GM23338 (cell line): ENCODE results near the gene SLC35F1. TPM values are rescaled to one million over a fixed set of nuclear protein-coding genes. Genes with fewer than 3 reads are reported as not detected.

Experiments used
- ATAC-seq: fragments of 200-7000 bp; cut with Tn5 transposase; 3 replicates; pipeline ENCODE4 v1.9.1; 2020
- DNase-seq: peaks from one replicate; pipeline ENCODE4 v3.0.0-alpha.2; 2015; ENCODE audit warnings: low spot score
- H2AFZ ChIP-seq: fragments of 200-600 bp; sonication (generic); 2 replicates; pipeline ENCODE4 v1.8.0; 2016; ENCODE audit warnings: antibody characterized with exemption, mild to moderate bottlenecking, moderate library complexity
- H3F3A ChIP-seq: fragments of 200-600 bp; sonication (generic); replicated peaks from 2 replicates; pipeline ENCODE4 v1.8.0; 2017; ENCODE audit warnings: antibody characterized with exemption, mixed run types, low read depth
- H3K27ac ChIP-seq: fragments of 200-600 bp; sonication (generic); 2 replicates; pipeline ENCODE4 v1.6.1; 2016; ENCODE audit warnings: low read depth
- H3K27me3 ChIP-seq: fragments of 200-600 bp; sonication (generic); 2 replicates; pipeline ENCODE4 v1.8.0; 2016; ENCODE audit warnings: mild to moderate bottlenecking, mixed run types, moderate library complexity; ENCODE audit not compliant: insufficient read depth
- H3K36me3 ChIP-seq: fragments of 200-600 bp; sonication (generic); 2 replicates; pipeline ENCODE4 v1.8.0; 2016; ENCODE audit warnings: mild to moderate bottlenecking; ENCODE audit not compliant: insufficient read depth
- H3K4me1 ChIP-seq: fragments of 200-600 bp; sonication (generic); 2 replicates; pipeline ENCODE4 v1.8.0; 2016; ENCODE audit warnings: mild to moderate bottlenecking, moderate library complexity; ENCODE audit not compliant: insufficient read depth
- H3K4me2 ChIP-seq: fragments of 200-600 bp; sonication (generic); 2 replicates; pipeline ENCODE4 v1.7.1; 2017; ENCODE audit warnings: mixed run types
- H3K4me3 ChIP-seq: fragments of 200-600 bp; sonication (generic); 2 replicates; pipeline ENCODE4 v1.6.1; 2016; ENCODE audit warnings: mixed run types
- H3K79me2 ChIP-seq: fragments of 200-600 bp; sonication (generic); replicated peaks from 2 replicates; pipeline ENCODE4 v1.8.0; 2017; ENCODE audit warnings: mild to moderate bottlenecking; ENCODE audit not compliant: insufficient read depth
- H3K9me2 ChIP-seq: fragments of 200-600 bp; sonication (generic); 2 replicates; pipeline ENCODE4 v1.8.0; 2017; ENCODE audit not compliant: insufficient read depth
- H4K20me1 ChIP-seq: fragments of 200-600 bp; sonication (generic); replicated peaks from 2 replicates; pipeline ENCODE4 v1.8.0; 2017; ENCODE audit warnings: mild to moderate bottlenecking; ENCODE audit not compliant: insufficient read depth
- H3K27ac Mint-ChIP-seq: 2 replicates; pipeline ENCODE4 v1.8.0; 2020; ENCODE audit warnings: inconsistent platforms, mild to moderate bottlenecking, moderate library complexity, mixed read lengths
- H3K27me3 Mint-ChIP-seq: 3 replicates; pipeline ENCODE4 v1.8.0; 2022; ENCODE audit warnings: low read depth, mild to moderate bottlenecking, moderate library complexity, mixed read lengths, inconsistent platforms; ENCODE audit not compliant: insufficient read depth, poor library complexity
- H3K36me3 Mint-ChIP-seq: 3 replicates; pipeline ENCODE4 v1.8.0; 2021; ENCODE audit warnings: low read depth, mild to moderate bottlenecking, inconsistent platforms, moderate library complexity, mixed read lengths
- H3K4me1 Mint-ChIP-seq: 3 replicates; pipeline ENCODE4 v1.8.0; 2020; ENCODE audit warnings: mild to moderate bottlenecking, inconsistent platforms, mixed read lengths
- H3K4me3 Mint-ChIP-seq: 3 replicates; pipeline ENCODE4 v1.8.0; 2021; ENCODE audit warnings: moderate library complexity, mild to moderate bottlenecking, inconsistent platforms, mixed read lengths
- H3K9me3 Mint-ChIP-seq: 3 replicates; pipeline ENCODE4 v1.8.0; 2020; ENCODE audit warnings: moderate library complexity, mild to moderate bottlenecking, inconsistent platforms, mixed read lengths
- CREB1 ChIP-seq: fragments of 250-450 bp; sonication (Bioruptor Pico); IDR thresholded peaks from 2 replicates; pipeline ENCODE4 v1.5.0; 2020; ENCODE audit warnings: low read depth, mild to moderate bottlenecking, moderate library complexity
- EZH2 ChIP-seq: fragments of 200-600 bp; sonication (generic); IDR thresholded peaks from one replicate; pipeline ENCODE4 v1.8.0; 2017; ENCODE audit warnings: antibody characterized with exemption, mild to moderate bottlenecking, low read depth; ENCODE audit not compliant: unreplicated experiment
- EZH2phosphoT487 ChIP-seq: fragments of 200-600 bp; sonication (generic); IDR thresholded peaks from one replicate; pipeline ENCODE4 v1.8.1; 2018; ENCODE audit warnings: antibody characterized with exemption; ENCODE audit not compliant: unreplicated experiment
- JUNB ChIP-seq: IDR thresholded peaks from one replicate; pipeline ENCODE4 v1.6.1; 2016; ENCODE audit warnings: antibody characterized with exemption; ENCODE audit not compliant: unreplicated experiment
- POLR2AphosphoS5 ChIP-seq: IDR thresholded peaks from 2 replicates; pipeline ENCODE4 v1.6.1; 2016; ENCODE audit warnings: antibody characterized with exemption, low read depth
- STAT1 ChIP-seq: IDR thresholded peaks from one replicate; pipeline ENCODE4 v1.6.1; 2016; ENCODE audit warnings: antibody characterized with exemption; ENCODE audit not compliant: unreplicated experiment
- ZNF114 ChIP-seq: fragments of 250-450 bp; sonication (Bioruptor Pico); IDR thresholded peaks from 2 replicates; pipeline ENCODE4 v1.5.0; 2020; ENCODE audit warnings: mild to moderate bottlenecking, moderate library complexity
- ZNF462 ChIP-seq: fragments of 250-450 bp; sonication (Bioruptor Pico); IDR thresholded peaks from 2 replicates; pipeline ENCODE4 v1.5.0; 2020; ENCODE audit warnings: mild to moderate bottlenecking, moderate library complexity
- polyA plus RNA-seq: library from polyadenylated mRNA; unstranded; fragments of >200 nt; fragmentation: Nextera tagmentation; extraction: Ambion mirVana; gene quantifications from 2 replicates; pipeline ENCODE4 v1.2.1, GENCODE V29; 2016
- total RNA-seq: library from RNA; depleted of rRNA; stranded (reverse); fragments of >200 nt; shearing (Covaris generic); gene quantifications from 2 replicates; pipeline ENCODE4 v1.2.3, GENCODE V29; 2014
- TF ChIP-seq, protein P1 (sequence below): IDR thresholded peaks from 2 replicates; pipeline ENCODE4 v1.6.1; 2016; ENCODE audit warnings: antibody characterized with exemption

Gene SLC35F1
- total and polyA plus RNA-seq, 2 experiments from 2014 or later, result 3.0 to 10.3 TPM

- TF ChIP-seq ZNF462 (CRISPR knock-in tag), result no peak
- no peak for TF ChIP-seq ZNF114 (CRISPR knock-in tag)
- TF ChIP-seq EZH2, result no peak
- TF ChIP-seq CREB1 (CRISPR knock-in tag), result no peak
- TF ChIP-seq, protein P1, sequence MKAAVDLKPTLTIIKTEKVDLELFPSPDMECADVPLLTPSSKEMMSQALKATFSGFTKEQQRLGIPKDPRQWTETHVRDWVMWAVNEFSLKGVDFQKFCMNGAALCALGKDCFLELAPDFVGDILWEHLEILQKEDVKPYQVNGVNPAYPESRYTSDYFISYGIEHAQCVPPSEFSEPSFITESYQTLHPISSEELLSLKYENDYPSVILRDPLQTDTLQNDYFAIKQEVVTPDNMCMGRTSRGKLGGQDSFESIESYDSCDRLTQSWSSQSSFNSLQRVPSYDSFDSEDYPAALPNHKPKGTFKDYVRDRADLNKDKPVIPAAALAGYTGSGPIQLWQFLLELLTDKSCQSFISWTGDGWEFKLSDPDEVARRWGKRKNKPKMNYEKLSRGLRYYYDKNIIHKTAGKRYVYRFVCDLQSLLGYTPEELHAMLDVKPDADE, result no peak
- no peak for TF ChIP-seq POLR2AphosphoS5
- TF ChIP-seq JUNB, result no peak
- TF ChIP-seq EZH2phosphoT487, result no peak
- no peak for TF ChIP-seq STAT1
- Histone ChIP-seq H3K27ac (no peak overlapping the region), H3K36me3 (no peaks in the 10 kb centered on the region), H4K20me1 (no peaks in the 10 kb centered on the region), H3K4me1 (0 out of 2 replicates have a peak, but pooled peaks cover 4% of the 10 kb centered on the region), H3K4me3 (no peak overlapping the region), H3K27me3 (no peaks in the 10 kb centered on the region), H3F3A (no peaks in the 10 kb centered on the region), H3K9me2 (no peaks in the 10 kb centered on the region), H3K79me2 (no peaks in the 10 kb centered on the region), H3K4me2 (no peak overlapping the region), H2AFZ (no peak overlapping the region)
- ATAC-seq, result no peak
- H3K27ac Mint-ChIP-seq, result no peak overlapping the region
- H3K36me3 Mint-ChIP-seq, result no peaks in the 10 kb centered on the region
- no peaks in the 10 kb centered on the region; the same call in 2 of the 3 replicates for H3K4me1 Mint-ChIP-seq
- no peaks in the 10 kb centered on the region for H3K27me3 Mint-ChIP-seq
- H3K4me3 Mint-ChIP-seq, result no peak overlapping the region
- H3K9me3 Mint-ChIP-seq, result no peaks in the 10 kb centered on the region
- no peak for DNase-seq
Measured at GRCh38 chr6:118216751-118217150, 309.7 kb downstream of the SLC35F1 start.
